HCT116 (cell line): ENCODE data around the gene BTC. TPM values are rescaled to one million over a fixed set of nuclear protein-coding genes. Genes with fewer than 3 reads are reported as not detected.

ENCODE experiments used
- ATAC-seq: fragments of 200-7000 bp; cut with Tn5 transposase; 2 replicates; pipeline ENCODE4 v1.9.1; 2020; ENCODE audit warnings: mild to moderate bottlenecking, moderate library complexity
- BruUV-seq: library from RNA; stranded (reverse); fragments of 400-500 nt; replicated peaks from 2 replicates; lab custom pipeline; 2021; lab: Mats Ljungman, UMichigan
- CTCF ChIA-PET: fragments of 300-600 bp; sonication (Branson Sonifier 250); formaldehyde crosslinking; loops from one replicate; lab custom pipeline; 2021; ENCODE audit warnings: antibody characterized with exemption; lab: Charles Lee
- POLR2A ChIA-PET: fragments of 300-600, 350-600 bp; sonication (Branson Sonifier 250); formaldehyde crosslinking; loops from one replicate; lab custom pipeline; 2021; ENCODE audit warnings: antibody characterized with exemption; lab: Charles Lee
- RAD21 ChIA-PET, 2 experiments: fragments of 300-600 bp; sonication (Branson Sonifier 250); formaldehyde crosslinking; loops; one replicate each; lab custom pipeline; 2023; ENCODE audit warnings: low total read pairs in 2 of 2; ENCODE audit not compliant: uncharacterized antibody in 2 of 2, unreplicated experiment in 2 of 2, low non-redundant PET in 1 of 2; lab: Charles Lee
- DNase-seq: peaks from one replicate; pipeline ENCODE4 v3.0.0-alpha.2; 2010; ENCODE audit warnings: low read depth, low spot score
- H2AFZ ChIP-seq: fragments of 200-600 bp; shearing (Covaris generic), sonication (generic); 2 replicates; pipeline ENCODE4 v1.6.1; 2017; ENCODE audit warnings: low read depth, mixed run types, mixed read lengths, antibody characterized with exemption, low read length; ENCODE audit not compliant: poor library complexity, severe bottlenecking
- H3K27ac ChIP-seq: 2 replicates; pipeline ENCODE4 v1.5.1; 2012; ENCODE audit warnings: low read depth, low read length
- H3K27me3 ChIP-seq: fragments of 200-600 bp; sonication (generic); 2 replicates; pipeline ENCODE4 v1.6.1; 2016; ENCODE audit warnings: mixed run types, low read length, mixed read lengths; ENCODE audit not compliant: insufficient read depth
- H3K36me3 ChIP-seq, 2 experiments: fragments of 200-500 bp in 1 of 2; fragments of 200-600 bp in 1 of 2; sonication (Bioruptor generic) in 1 of 2; sonication (generic) in 1 of 2; 2 replicates each; pipeline versions ENCODE4 v1.5.1 to v1.6.1; 2014 to 2016; ENCODE audit warnings: low read length in 2 of 2, inconsistent platforms in 1 of 2, mixed read lengths in 1 of 2, mixed run types in 1 of 2; ENCODE audit not compliant: insufficient read depth in 2 of 2, control insufficient read depth in 1 of 2
- H3K4me1 ChIP-seq, 2 experiments: fragments of 200-600 bp in 1 of 2; sonication (generic) in 1 of 2; 2 replicates each; pipeline versions ENCODE4 v1.5.1 to v1.6.1; 2012 to 2017; ENCODE audit warnings: low read length in 2 of 2, inconsistent platforms in 1 of 2, mild to moderate bottlenecking in 1 of 2, mixed read lengths in 1 of 2, mixed run types in 1 of 2, moderate library complexity in 1 of 2; ENCODE audit not compliant: insufficient read depth in 2 of 2, control insufficient read depth in 1 of 2
- H3K4me2 ChIP-seq: fragments of 200-600 bp; sonication (generic); 2 replicates; pipeline ENCODE4 v1.6.1; 2017; ENCODE audit warnings: mixed run types, low read length, mixed read lengths
- H3K4me3 ChIP-seq, 2 experiments: fragments of 200-600 bp in 1 of 2; sonication (generic) in 1 of 2; replicated peaks in 1 of 2; 2 replicates each; pipeline ENCODE4 v1.5.1; 2011 to 2016; ENCODE audit warnings: low read length in 2 of 2, control low read depth in 1 of 2, low read depth in 1 of 2, mild to moderate bottlenecking in 1 of 2, mixed read lengths in 1 of 2, mixed run types in 1 of 2
- H3K79me2 ChIP-seq: fragments of 200-600 bp; sonication (generic); 2 replicates; pipeline ENCODE4 v1.6.1; 2017; ENCODE audit warnings: mild to moderate bottlenecking, mixed run types, low read length, moderate library complexity, mixed read lengths; ENCODE audit not compliant: insufficient read depth
- H3K9ac ChIP-seq: fragments of 200-600 bp; sonication (generic); 2 replicates; pipeline ENCODE4 v1.6.1; 2016; ENCODE audit warnings: low read length, mixed read lengths
- H3K9me2 ChIP-seq: fragments of 200-600 bp; sonication (generic), shearing (Covaris generic); 2 replicates; pipeline ENCODE4 v1.6.1; 2017; ENCODE audit warnings: mixed run types, mild to moderate bottlenecking, moderate library complexity; ENCODE audit not compliant: insufficient read depth
- H3K9me3 ChIP-seq, 2 experiments: fragments of 200-500 bp in 1 of 2; fragments of 200-600 bp in 1 of 2; sonication (Bioruptor generic) in 1 of 2; sonication (generic) in 1 of 2; 2 replicates each; pipeline ENCODE4 v1.6.1; 2014 to 2017; ENCODE audit warnings: low read length in 2 of 2, mixed read lengths in 2 of 2, inconsistent platforms in 1 of 2, low read depth in 1 of 2, mild to moderate bottlenecking in 1 of 2, mixed run types in 1 of 2, moderate library complexity in 1 of 2; ENCODE audit not compliant: control insufficient read depth in 1 of 2, insufficient read depth in 1 of 2
- H4K20me1 ChIP-seq: fragments of 200-600 bp; sonication (generic), shearing (Covaris generic); 2 replicates; pipeline ENCODE4 v1.6.1; 2017; ENCODE audit warnings: mixed run types, mild to moderate bottlenecking, moderate library complexity; ENCODE audit not compliant: insufficient read depth
- CBX3 ChIP-seq: IDR thresholded peaks from 2 replicates; pipeline ENCODE4 v1.6.1; 2012; ENCODE audit warnings: low read depth
- CEBPB ChIP-seq: IDR thresholded peaks from 2 replicates; pipeline ENCODE4 v1.6.1; 2012; ENCODE audit warnings: low read depth
- ELF1 ChIP-seq: IDR thresholded peaks from 2 replicates; pipeline ENCODE4 v1.6.1; 2012; ENCODE audit warnings: low read depth, borderline replicate concordance
- EZH2 ChIP-seq: fragments of 200-600 bp; sonication (generic); IDR thresholded peaks from 2 replicates; pipeline ENCODE4 v1.6.1; 2017; ENCODE audit warnings: antibody characterized with exemption, mixed run types
- EZH2phosphoT487 ChIP-seq: fragments of 200-600 bp; IDR thresholded peaks from 2 replicates; pipeline ENCODE4 v1.6.1; 2018; ENCODE audit warnings: antibody characterized with exemption, borderline replicate concordance
- FOSL1 ChIP-seq: IDR thresholded peaks from 2 replicates; pipeline ENCODE4 v1.6.1; 2012; ENCODE audit warnings: low read depth
- JUND ChIP-seq: IDR thresholded peaks from 2 replicates; pipeline ENCODE4 v1.6.1; 2012
- POLR2A ChIP-seq: IDR thresholded peaks from 2 replicates; pipeline ENCODE4 v1.7.0; 2011; ENCODE audit warnings: borderline replicate concordance; ENCODE audit not compliant: insufficient read depth, insufficient read length; ENCODE audit errors: extremely low read depth
- REST ChIP-seq: IDR thresholded peaks from 2 replicates; pipeline ENCODE4 v1.6.1; 2012; ENCODE audit warnings: low read depth
- SIN3A ChIP-seq: IDR thresholded peaks from 2 replicates; pipeline ENCODE4 v1.6.1; 2012; ENCODE audit warnings: low read depth
- SP1 ChIP-seq: IDR thresholded peaks from 2 replicates; pipeline ENCODE4 v1.6.1; 2012; ENCODE audit warnings: low read depth
- SRF ChIP-seq: IDR thresholded peaks from 2 replicates; pipeline ENCODE4 v1.6.1; 2012; ENCODE audit warnings: low read depth
- TCF7L2 ChIP-seq: IDR thresholded peaks from 2 replicates; pipeline ENCODE4 v1.7.0; 2011; ENCODE audit warnings: borderline replicate concordance, inconsistent platforms; ENCODE audit not compliant: insufficient read depth, insufficient read length; ENCODE audit errors: extremely low read depth
- YY1 ChIP-seq: IDR thresholded peaks from 2 replicates; pipeline ENCODE4 v1.6.1; 2011; ENCODE audit warnings: low read length, low read depth, moderate library complexity, mild to moderate bottlenecking; ENCODE audit not compliant: insufficient replicate concordance; ENCODE audit errors: extremely low read depth
- ZNF274 ChIP-seq: fragments of 200-500 bp; sonication (Bioruptor generic); IDR thresholded peaks from 2 replicates; pipeline ENCODE4 v1.6.1; 2014; ENCODE audit warnings: mild to moderate bottlenecking, low read depth, low read length, inconsistent platforms
- intact Hi-C: fragments of 100-400 bp; cut with micrococcal nuclease; formaldehyde crosslinking; loops from 2 replicates; pipeline ENCODE4 v1.10.0; 2022
- total RNA-seq: library from RNA; stranded (reverse); gene quantifications from one replicate; pipeline ENCODE4 v1.2.1, GENCODE V29; 2021; ENCODE audit not compliant: unreplicated experiment
- TF ChIP-seq, protein P1 (sequence below): IDR thresholded peaks from 2 replicates; pipeline ENCODE4 v1.6.1; 2012
- TF ChIP-seq, protein P2 (sequence below), 3 experiments: fragments of 200-600 bp in 1 of 3; sonication (generic) in 1 of 3; IDR thresholded peaks in 2 of 3; conservative IDR thresholded peaks in 1 of 3; 2 replicates each; pipeline ENCODE4 v1.5.1; 2012 to 2017; ENCODE audit warnings: low read depth in 2 of 3, low read length in 2 of 3, antibody characterized with exemption in 1 of 3, borderline replicate concordance in 1 of 3, control low read depth in 1 of 3, mild to moderate bottlenecking in 1 of 3, mixed read lengths in 1 of 3, mixed run types in 1 of 3, moderate library complexity in 1 of 3; ENCODE audit not compliant: insufficient read depth in 1 of 3

Gene BTC
- total RNA-seq, 1 experiment from 2014 or later: 4.5 TPM

- TF ChIP-seq EZH2 (no peak), YY1 (no peak), FOSL1 (no peak)
- no peaks in the 10 kb centered on the region for H3K9me3 ChIP-seq
- H2AFZ ChIP-seq: no peak overlapping the region
- no peak overlapping the region for H3K4me2 ChIP-seq
- ChIA-PET RAD21 (no interaction called here), CTCF (no interaction called here), POLR2A (no interaction called here)
- H3K27me3 ChIP-seq: no peaks in the 10 kb centered on the region
- no peaks in the 10 kb centered on the region for H3K9me2 ChIP-seq
- H3K79me2 ChIP-seq: no peaks in the 10 kb centered on the region
- H4K20me1 ChIP-seq: no peaks in the 10 kb centered on the region
- BruUV-seq: no TSS peak
- no peak overlapping the region for H3K9ac ChIP-seq
- DNase-seq (no peak), ATAC-seq (no peak)
- no peaks in the 10 kb centered on the region for H3K4me1 ChIP-seq
- no peak overlapping the region for H3K4me3 ChIP-seq
- no peak overlapping the region for H3K27ac ChIP-seq
- H3K36me3 ChIP-seq: no peaks in the 10 kb centered on the region
- intact Hi-C loops: no loop called here
These were observed 40.1 kb downstream of the BTC start for GRCh38 chr4:74754218-74754617.

DNA sequence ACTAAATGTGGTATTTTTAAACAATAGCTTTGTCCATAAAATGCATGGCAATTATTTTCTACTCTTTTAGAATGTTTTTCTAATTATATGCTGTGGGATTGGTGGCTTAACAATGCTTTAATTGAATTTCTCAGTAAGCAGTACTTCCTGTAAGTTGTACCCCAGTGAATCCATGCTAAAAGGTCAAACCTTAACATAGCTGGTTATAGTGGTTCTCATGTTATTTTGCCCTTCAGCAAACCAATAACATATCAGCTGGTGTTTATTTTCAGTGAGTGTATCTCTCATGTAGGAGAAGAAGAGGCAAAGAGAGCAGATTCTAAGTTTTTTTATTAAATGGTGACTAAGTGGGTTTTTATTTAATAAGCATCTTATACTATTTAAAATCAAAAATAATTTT, 41.5 kb downstream of the BTC start:
- ChIA-PET CTCF (interaction anchor here (1.0 kb wide), 1 partner anchor 41 kb away, joined by 3 read pairs; no protein-coding TSS in a partner anchor), RAD21 (no interaction called here), POLR2A (no interaction called here)
- no peaks in the 10 kb centered on the region for H3K4me1 ChIP-seq
- H3K9ac ChIP-seq: no peak overlapping the region
- H3K27me3 ChIP-seq: no peaks in the 10 kb centered on the region
- BruUV-seq: no TSS peak
- H2AFZ ChIP-seq: no peak overlapping the region
- DNase-seq (no peak), ATAC-seq (no peak)
- no peaks in the 10 kb centered on the region for H3K9me3 ChIP-seq
- H3K27ac ChIP-seq: no peak overlapping the region
- H3K9me2 ChIP-seq: no peaks in the 10 kb centered on the region
- no peaks in the 10 kb centered on the region for H4K20me1 ChIP-seq
- H3K4me2 ChIP-seq: no peak overlapping the region
- intact Hi-C loops: no loop called here
- H3K36me3 ChIP-seq: no peaks in the 10 kb centered on the region
- no peak overlapping the region for H3K4me3 ChIP-seq
- no peaks in the 10 kb centered on the region for H3K79me2 ChIP-seq
- TF ChIP-seq JUND: no peak
- TF ChIP-seq CBX3: no peak
- no peak for TF ChIP-seq REST
- TF ChIP-seq, protein P1, sequence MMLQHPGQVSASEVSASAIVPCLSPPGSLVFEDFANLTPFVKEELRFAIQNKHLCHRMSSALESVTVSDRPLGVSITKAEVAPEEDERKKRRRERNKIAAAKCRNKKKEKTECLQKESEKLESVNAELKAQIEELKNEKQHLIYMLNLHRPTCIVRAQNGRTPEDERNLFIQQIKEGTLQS: no peak
- TF ChIP-seq SRF: no peak
- no peak for TF ChIP-seq ELF1
- TF ChIP-seq, protein P2, sequence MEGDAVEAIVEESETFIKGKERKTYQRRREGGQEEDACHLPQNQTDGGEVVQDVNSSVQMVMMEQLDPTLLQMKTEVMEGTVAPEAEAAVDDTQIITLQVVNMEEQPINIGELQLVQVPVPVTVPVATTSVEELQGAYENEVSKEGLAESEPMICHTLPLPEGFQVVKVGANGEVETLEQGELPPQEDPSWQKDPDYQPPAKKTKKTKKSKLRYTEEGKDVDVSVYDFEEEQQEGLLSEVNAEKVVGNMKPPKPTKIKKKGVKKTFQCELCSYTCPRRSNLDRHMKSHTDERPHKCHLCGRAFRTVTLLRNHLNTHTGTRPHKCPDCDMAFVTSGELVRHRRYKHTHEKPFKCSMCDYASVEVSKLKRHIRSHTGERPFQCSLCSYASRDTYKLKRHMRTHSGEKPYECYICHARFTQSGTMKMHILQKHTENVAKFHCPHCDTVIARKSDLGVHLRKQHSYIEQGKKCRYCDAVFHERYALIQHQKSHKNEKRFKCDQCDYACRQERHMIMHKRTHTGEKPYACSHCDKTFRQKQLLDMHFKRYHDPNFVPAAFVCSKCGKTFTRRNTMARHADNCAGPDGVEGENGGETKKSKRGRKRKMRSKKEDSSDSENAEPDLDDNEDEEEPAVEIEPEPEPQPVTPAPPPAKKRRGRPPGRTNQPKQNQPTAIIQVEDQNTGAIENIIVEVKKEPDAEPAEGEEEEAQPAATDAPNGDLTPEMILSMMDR (IDR thresholded peaks at IDR 0.05 in 2 of 3, conservative IDR thresholded peaks at IDR 0.05 in 1 of 3; ENCODE audit: borderline replicate concordance in 1 of 3, insufficient read depth in 1 of 3, low read depth in 2 of 3, low read length in 2 of 3): no peak
- TF ChIP-seq ZNF274: no peak
- no peak for TF ChIP-seq CEBPB
- no peak for TF ChIP-seq SP1
- no peak for TF ChIP-seq SIN3A
- no peak for TF ChIP-seq YY1
- no peak for TF ChIP-seq EZH2phosphoT487
- no peak for TF ChIP-seq POLR2A
- TF ChIP-seq TCF7L2: no peak
